GM12864 (cell line): ENCODE results near the gene RFNG.
A peak's percentile ranks its signal among the peaks of the same experiment; 100 is the strongest.

Source experiments
- DNase-seq: peaks from one replicate; pipeline ENCODE4 v3.0.0-alpha.2; 2011; ENCODE audit warnings: low read depth
- H3K4me3 ChIP-seq: 2 replicates; pipeline ENCODE4 v1.5.1; 2011; ENCODE audit warnings: mild to moderate bottlenecking, low read depth, low read length, control low read depth
- TF ChIP-seq, protein P1 (sequence below): IDR thresholded peaks from 2 replicates; pipeline ENCODE4 v1.5.1; 2011; ENCODE audit warnings: low read depth, mild to moderate bottlenecking, moderate library complexity, low read length, control low read depth, inconsistent platforms; ENCODE audit errors: missing control alignments

Gene RFNG

DNA sequence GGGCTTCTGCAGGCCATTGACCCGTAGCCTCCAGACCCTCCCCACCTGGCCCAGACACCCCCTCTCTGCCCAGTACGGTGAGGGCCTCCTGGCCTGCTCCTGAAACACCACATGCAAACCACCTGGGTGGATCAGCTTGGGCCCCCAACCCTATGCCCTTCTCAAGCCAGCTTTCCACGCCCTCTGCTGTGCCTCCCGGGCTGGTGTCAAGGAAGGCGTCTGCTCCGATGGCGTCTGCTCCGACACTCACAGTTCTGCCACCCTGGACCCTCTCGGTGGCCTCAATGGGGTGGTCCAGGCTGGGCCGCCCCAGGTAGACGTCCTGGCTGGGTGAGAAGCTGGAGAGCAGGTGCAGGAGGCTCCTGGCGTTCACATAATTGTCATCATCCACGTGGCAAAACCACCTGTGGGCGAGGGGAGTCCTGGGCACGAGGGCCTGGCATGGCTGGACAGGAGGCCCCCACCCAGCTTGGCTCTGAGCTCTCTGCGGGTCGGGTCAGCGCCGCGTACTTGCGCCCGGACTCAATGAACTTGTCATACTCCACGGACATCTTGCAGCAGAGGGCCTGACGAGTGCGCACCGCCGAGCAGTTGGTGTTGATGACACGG lies 1.4 kb downstream of the RFNG start:
- peak overlapping the region; percentile 94 for H3K4me3 ChIP-seq
- DNase-seq = no peak
- TF ChIP-seq, protein P1, sequence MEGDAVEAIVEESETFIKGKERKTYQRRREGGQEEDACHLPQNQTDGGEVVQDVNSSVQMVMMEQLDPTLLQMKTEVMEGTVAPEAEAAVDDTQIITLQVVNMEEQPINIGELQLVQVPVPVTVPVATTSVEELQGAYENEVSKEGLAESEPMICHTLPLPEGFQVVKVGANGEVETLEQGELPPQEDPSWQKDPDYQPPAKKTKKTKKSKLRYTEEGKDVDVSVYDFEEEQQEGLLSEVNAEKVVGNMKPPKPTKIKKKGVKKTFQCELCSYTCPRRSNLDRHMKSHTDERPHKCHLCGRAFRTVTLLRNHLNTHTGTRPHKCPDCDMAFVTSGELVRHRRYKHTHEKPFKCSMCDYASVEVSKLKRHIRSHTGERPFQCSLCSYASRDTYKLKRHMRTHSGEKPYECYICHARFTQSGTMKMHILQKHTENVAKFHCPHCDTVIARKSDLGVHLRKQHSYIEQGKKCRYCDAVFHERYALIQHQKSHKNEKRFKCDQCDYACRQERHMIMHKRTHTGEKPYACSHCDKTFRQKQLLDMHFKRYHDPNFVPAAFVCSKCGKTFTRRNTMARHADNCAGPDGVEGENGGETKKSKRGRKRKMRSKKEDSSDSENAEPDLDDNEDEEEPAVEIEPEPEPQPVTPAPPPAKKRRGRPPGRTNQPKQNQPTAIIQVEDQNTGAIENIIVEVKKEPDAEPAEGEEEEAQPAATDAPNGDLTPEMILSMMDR = no peak

DNA sequence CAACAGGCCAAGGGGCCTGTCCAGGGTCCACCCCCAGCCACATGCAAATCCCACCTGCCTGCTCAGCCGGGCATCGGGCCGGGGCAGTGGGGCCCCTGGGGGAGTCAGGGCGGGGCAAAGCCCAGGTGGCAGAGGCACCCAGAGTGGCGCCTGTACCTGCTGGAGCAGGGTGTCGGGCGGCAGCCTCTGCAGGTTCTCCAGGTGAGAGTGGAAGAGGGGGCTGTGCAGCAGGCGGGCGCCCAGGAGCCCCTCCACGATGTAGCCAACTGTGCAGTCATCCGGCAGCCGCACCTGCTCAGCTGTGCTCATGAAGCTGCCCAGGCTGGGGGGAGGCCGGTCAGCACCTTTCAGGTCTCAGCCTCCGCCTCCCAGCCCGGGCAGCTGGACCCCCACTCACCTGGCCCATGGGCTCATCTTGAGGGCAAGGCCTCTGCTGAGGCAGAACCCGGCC lies 2.1 kb downstream of the RFNG start:
- no peak overlapping the region for H3K4me3 ChIP-seq
- TF ChIP-seq, protein P1 = no peak
- DNase-seq = no peak

DNA sequence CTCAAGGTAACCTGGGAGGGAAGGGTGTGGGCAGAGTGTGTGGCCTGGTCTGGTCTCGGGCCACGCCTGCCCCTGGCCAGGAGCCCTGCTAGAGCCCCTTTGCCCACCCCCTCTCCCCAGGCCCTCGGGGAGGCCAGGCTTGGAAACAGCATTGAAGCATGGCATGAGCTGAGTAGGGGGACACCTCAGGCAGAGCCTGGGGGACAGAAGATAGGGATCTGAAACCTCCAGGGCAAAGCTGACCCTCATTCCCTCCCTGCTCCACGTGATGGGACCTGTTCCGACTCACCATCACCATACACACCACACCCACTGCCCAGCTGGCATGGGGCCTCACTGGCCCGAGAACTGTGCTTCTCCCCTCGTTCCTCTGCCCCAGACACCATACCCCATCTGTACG lies 2.5 kb downstream of the RFNG start:
- no peak overlapping the region for H3K4me3 ChIP-seq
- no peak for DNase-seq
- TF ChIP-seq, protein P1 = no peak

DNA sequence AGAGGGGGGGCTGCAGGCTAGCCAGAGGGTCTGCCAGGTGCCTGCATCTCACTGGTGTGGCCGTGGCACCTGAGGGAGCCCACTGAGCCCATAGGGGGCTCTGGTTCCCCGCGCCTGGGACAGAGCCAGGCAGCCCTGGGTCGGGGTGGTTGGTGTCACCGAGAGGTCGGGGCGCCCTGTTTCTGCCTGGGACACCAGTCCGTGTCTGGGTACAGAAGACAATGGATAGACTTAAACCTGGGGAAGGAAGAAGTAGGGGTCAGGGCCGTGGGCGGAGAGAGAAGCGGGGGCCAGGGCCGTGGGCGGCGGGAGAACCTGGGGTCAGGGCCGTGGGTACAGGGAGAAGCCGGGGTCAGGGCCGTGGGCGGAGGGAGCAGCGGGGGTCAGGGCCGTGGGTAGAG lies 3.0 kb downstream of the RFNG start:
- TF ChIP-seq, protein P1 = no peak
- no peak overlapping the region for H3K4me3 ChIP-seq
- no peak for DNase-seq

DNA sequence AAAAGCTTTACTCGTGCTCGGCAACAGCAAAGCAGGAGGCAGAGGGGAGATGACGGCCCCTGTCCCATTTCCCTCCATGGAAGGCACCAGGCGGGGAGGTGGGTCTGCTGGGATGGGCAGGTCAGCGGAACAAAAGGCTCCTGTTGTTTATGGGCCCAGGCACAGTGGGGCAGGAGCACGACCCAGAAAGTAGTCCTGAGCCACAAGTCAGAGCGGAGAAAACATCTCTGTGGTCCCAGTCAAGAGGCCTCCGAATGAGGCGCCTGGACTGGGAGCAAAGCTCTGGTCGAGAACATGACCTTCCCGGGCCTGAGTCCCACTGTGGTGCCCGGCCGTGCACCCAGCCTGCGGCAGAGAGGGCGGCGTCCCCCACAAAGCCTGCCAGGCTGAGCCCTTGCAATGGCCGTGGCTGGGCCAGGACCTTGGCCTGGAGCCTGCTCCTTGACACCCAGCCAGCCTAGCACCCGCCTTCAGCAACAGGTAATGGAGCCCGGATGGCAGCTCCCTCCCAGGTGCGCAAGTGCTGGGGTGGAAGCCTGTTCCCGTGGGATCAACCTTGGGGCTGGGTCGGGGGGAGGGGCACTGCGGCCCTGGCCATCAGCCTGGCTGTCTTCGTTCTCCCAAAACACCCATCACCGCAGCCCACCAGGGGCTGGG lies 3.6 kb downstream of the RFNG start:
- no peak for DNase-seq
- TF ChIP-seq, protein P1 = no peak
- no peak overlapping the region for H3K4me3 ChIP-seq

DNA sequence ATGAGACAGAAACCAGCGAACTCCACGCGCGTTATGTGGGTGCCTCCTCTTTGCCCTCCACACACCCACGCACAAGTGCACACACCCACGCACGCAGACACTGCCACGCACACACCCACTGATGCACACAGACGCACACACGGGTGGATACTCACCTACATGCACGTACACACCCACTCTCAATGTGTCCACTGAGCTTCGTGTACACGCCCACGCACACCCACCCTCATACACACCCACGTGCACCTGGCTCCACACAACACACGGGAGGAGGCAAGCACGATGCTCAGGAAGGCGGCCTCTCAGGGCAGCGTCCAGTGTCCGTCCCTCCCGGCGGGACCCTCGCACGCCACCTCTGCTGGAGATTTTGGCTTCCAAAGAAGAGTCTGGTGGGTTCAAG lies 4.2 kb downstream of the RFNG start:
- TF ChIP-seq, protein P1 = no peak
- no peak for DNase-seq

DNA sequence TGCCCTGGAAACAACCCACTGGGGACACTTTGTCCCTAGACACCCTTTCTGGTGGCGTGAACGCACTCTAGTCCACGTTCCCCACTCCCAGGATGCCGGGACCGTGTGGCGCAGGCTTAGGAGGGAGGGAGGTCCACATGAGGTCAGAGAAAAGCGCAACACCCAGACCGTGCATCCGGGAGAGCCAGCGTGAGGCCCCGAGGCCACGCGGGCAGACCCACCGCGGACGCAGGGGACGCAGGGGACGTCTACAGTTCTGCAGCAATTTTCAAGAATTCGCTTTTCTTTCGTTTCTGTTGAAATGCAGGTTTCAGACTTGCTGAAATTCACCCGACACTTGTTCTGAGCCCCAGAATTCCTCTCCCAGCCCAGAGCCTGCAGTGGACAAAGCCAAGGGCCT lies 4.7 kb downstream of the RFNG start:
- TF ChIP-seq, protein P1 = no peak

More for the DNA sequence above, 4.2 kb downstream of the RFNG start:
- H3K4me3 ChIP-seq = no peak overlapping the region

More for the DNA sequence above, 4.7 kb downstream of the RFNG start:
- no peak for DNase-seq
- H3K4me3 ChIP-seq = no peak overlapping the region
